Lower leg skin (tissue), 3 donors: Measurements from ENCODE around the gene NUP93.

Experiments used
- POLR2A ChIP-seq, 2 donors: fragments of 450-650 bp; IDR thresholded peaks; one replicate each; pipeline ENCODE4 v1.6.1; 2016 to 2017; ENCODE audit warnings: antibody characterized with exemption in 2 of 2, mild to moderate bottlenecking in 1 of 2, moderate library complexity in 1 of 2
- TF ChIP-seq, protein P1 (sequence below), 3 donors: fragments of 450-650 bp; IDR thresholded peaks; one replicate each; pipeline ENCODE4 v1.5.1; 2016; ENCODE audit warnings: antibody characterized with exemption in 3 of 3, mild to moderate bottlenecking in 3 of 3, moderate library complexity in 2 of 3

DNA sequence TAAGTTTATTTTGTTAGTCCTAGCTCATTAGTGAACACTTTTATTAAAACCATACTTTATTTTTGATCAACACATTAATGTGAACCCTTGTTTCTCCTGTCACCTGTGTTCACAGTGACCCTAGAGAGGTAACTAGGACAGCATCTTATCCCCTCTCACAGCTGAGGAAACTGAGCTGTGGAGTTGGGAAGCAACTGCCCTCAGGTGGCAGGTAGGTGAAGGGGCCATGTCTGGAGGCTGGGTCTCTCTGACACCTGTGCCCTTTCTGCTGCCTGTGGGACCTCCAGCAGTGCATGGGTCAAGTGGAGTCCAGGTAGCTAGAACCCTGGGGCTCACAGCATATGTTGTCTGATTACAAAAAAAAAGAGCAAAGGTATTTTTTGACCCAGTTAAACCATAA is 112.2 kb downstream of the NUP93 start:
- TF ChIP-seq, protein P1, sequence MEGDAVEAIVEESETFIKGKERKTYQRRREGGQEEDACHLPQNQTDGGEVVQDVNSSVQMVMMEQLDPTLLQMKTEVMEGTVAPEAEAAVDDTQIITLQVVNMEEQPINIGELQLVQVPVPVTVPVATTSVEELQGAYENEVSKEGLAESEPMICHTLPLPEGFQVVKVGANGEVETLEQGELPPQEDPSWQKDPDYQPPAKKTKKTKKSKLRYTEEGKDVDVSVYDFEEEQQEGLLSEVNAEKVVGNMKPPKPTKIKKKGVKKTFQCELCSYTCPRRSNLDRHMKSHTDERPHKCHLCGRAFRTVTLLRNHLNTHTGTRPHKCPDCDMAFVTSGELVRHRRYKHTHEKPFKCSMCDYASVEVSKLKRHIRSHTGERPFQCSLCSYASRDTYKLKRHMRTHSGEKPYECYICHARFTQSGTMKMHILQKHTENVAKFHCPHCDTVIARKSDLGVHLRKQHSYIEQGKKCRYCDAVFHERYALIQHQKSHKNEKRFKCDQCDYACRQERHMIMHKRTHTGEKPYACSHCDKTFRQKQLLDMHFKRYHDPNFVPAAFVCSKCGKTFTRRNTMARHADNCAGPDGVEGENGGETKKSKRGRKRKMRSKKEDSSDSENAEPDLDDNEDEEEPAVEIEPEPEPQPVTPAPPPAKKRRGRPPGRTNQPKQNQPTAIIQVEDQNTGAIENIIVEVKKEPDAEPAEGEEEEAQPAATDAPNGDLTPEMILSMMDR (IDR thresholded peaks at IDR 0.05) = no peak
- TF ChIP-seq POLR2A (IDR thresholded peaks at IDR 0.05) = no peak
